Forelimb muscle (tissue), 1 donor: ENCODE measurements around the gene HAPSTR1. TPM values are rescaled to one million over a fixed set of nuclear protein-coding genes. Genes with fewer than 3 reads are reported as not detected.

ENCODE experiments used
- DNase-seq: peaks from one replicate; pipeline ENCODE4 v3.0.0-alpha.2; 2013; ENCODE audit warnings: low read depth
- polyA plus RNA-seq: library from polyadenylated mRNA; unstranded; fragments of 120-200 nt; gene quantifications from one replicate; pipeline ENCODE4 v1.2.1, GENCODE V29; 2013; ENCODE audit not compliant: insufficient read length

The HAPSTR1 gene
- polyA plus RNA-seq, 1 donor: 31.0 TPM

DNA sequence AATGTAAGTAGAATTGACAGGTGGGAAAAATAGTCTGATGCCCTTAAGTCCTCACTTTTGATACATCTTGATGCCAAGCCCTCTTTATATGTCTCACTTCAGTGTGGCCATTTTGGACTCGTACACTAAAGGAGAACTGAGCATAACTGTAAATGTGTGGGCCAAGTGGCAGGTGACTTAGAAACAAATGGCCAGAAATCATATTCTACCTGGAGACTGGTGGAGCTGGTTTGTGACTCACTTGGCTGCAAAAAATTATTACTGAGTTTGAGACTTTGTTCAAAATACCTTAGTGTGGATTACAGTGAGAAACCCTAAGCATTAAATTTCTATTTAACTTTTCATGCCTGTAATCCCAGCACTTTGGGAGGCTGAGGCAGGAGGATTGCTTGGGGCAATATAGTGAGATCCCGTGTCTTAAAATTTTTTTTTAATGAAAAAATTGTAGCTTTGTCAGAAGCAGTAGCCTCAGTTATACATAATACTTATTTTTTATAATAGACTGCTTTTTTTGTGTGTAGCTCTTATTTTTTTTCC lies 5.0 kb downstream of the HAPSTR1 start:
- no peak for DNase-seq

DNA sequence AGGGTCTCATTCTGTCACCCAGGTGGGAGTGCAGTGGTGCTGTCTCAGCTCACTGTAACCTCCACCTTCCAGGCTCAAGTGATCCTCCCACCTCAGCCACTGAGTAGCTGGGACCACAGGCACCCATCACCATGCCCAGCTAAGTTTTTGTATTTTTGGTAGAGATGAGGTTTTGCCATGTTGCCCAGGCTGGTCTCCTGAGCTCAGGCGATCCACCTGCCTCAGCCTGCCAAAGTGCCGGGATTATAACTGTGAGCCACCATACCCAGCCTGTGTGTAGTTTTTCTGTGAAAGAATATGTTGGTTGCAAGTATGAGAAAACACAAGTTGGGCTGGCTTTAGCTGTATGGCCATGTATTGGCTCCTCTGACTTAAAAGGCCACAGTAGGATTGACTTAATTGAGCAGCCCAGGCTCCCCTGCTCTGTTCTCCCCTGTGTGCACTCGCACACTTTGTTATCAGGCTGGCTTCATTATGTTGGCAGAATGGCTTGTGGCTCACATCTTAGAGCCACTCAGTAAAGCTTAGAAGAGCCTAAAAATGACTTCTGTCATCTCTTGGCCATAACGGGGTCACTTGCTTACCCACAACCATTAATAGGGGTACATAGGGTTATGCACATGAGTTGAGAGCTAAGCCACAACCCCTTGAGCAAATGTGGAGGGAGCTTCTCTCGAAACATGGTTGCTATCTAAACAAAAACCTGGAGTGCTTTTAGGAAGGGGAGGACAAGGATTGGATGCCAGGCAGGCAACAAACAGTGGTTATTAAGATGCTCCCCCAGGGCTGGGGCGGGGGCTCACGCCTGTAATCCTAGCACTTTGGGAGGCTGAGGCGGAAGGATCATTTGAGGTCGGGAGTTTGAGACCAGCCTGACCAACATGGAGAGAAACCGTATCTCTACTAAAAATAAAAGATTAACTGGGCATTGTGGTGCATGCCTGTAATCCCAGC lies 6.1 kb downstream of the HAPSTR1 start:
- DNase-seq: no peak

GRCh38 chr16:9098377-9099090 lies 7.1 kb downstream of the HAPSTR1 start:
- DNase-seq: no peak

GRCh38 chr16:9099131-9099625 lies 7.7 kb downstream of the HAPSTR1 start:
- DNase-seq: no peak

DNA sequence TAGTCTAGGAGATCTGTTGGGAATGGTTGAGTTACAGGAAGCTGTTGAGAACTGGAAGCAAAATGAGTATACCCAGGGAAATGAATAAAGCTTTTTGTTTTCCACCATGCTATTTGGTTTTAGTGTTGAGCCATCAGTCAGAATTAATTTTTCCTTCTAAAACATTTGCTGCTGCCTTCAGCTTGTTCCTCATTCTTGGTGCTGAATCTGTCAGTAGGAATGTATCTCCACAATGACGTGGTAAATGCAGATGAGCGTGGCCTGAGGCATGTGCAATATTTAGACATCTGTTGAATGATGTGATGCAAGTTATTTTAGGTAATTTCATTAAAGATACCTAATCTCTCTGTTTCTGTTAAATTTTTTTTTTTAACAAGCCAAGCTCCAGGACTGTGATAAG lies 10.9 kb downstream of the HAPSTR1 start:
- DNase-seq: no peak

DNA sequence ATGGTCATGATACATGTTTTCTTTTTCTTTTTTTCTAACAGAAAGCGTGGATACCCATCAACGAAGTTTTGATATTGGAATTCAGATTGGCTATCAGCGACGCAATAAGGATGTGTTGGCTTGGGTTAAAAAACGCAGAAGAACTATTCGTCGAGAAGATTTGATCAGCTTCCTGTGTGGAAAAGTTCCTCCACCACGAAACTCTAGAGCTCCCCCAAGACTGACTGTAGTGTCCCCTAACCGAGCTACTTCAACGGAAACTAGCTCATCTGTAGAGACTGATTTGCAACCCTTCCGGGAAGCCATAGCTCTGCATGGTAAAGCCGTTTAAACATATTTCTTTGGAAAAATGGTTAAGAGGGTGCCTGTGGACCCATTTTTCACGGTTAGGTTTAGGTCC lies 11.5 kb downstream of the HAPSTR1 start:
- DNase-seq: no peak

DNA sequence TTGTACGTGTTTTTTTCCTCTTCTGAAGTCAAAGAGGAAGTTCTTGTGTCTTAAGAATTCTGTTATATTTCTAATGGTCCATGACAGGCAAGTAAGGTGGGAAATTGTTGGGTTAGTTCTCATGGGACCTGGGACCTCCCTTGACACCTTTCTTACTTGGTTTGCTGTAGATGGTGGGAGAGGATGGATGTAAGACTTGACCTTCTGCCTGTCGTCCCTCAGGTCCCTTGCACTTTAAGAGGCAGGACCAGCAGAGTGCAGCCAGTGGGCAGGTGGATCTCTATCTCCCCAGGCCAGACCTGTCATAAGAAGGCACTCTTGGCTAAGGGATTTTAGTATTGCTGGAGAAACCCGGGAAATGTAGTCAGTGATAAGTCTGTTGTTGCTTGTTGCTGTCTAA lies 12.1 kb downstream of the HAPSTR1 start:
- no peak for DNase-seq

GRCh38 chr16:9105189-9105588 lies 13.7 kb downstream of the HAPSTR1 start:
- no peak for DNase-seq

DNA sequence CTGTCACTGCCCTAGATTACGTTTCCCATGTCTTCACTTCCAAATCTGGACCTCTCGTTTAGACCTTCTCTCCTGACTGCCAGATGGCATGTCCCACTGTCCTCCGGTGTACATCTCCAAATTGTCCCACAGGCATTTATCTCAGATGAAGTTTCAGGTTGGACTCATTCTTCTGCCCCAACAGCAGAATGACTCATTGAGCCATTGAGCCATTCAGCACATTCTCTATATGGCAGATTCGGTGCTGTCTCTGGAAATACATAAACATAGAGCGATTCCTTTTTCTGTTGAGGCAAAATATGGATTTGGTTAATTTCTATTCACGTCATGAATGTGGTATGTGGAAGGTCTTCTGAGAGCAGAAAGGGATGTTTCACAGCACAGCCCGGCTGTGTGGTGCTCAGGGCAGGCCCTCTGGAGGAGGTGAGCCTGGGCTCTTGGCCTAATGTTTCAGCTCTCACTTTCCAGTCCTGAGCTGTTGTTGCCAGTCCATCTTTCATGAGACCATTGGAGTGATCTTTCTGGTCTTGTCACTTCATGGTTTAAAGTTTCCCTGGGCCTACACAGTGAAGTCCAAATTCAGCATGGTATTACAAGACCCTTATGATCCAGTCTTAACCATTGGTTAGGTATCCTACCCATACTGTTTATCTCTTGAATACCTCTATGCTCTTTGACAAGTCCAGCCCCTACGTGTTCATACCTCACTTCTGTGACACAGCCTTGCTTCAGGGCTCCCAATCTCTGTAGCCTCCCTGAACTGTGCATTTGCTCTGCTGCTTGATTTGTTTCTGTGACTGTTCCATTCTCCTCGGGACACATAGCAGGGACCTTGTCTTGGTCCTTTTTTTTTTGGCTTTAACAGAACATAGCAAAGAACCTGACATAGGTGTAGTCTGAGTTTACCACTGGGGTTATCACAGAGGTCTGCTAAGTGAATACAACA lies 15.9 kb downstream of the HAPSTR1 start:
- DNase-seq: no peak

DNA sequence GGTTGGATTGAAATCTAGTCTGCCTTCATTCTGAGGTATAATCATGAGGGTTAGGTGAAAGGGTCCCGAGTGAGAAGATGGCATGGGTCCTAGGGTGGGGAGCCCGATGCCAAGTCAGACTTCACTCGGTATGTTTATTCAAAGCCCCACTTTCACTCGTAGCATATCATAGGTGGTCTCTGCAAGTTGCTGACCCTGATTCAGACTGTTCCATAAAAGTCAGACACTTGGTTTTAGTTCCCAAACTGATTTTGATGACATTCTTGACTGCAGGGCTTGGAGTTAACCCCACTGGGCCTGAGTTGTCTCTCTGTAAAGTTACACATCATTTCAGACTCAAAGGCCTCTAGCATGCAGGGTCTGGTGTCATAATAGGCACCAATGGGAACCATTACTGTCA lies 17.8 kb downstream of the HAPSTR1 start:
- no peak for DNase-seq

DNA sequence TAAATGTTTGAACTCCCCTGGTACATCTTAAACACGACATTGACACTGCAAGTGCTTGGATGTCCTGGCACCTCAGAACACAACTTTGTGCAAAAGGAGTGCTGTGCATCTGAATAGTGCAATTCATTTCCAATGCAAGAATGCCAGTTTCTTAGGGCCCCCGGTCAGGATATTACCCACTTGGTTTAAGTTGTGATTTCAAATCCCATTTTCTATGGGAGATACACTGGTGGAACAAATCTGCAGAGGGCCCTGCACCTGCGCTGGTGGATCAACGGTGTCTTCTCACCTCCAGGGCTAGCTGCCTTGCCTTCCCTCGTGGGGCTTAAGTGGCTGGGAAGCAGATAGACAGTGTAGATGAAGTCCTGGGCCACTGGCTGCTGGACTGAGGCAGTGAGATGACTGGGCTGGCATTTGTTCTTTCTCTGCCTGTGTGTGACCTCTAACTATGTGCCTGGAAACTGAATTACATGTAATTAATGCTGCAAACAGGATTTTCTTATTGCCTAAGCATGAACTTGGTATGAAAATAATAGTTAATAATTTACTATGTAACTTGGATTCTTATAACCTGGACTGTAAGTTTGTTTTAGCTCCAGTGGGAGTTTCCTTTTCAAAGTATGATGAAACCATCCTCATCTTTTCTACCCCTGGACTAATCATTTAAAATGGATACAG lies 20.9 kb downstream of the HAPSTR1 start:
- no peak for DNase-seq

DNA sequence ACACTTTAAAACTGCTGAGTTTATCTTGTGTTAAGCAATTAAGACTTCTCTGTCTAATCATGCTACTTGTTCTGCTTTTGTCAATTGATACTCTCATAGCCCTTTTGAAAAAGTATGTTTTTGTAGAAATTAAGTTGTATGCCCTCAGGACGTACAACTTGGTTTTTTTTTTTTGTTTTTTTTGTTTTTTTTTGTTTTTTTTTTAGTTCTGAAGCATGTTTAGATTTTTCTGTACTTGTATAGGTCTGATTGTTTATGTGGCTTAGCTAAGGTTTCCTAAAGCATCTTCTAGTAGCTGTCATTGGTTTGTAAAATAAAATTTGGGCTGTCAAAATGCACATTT lies 21.4 kb downstream of the HAPSTR1 start:
- DNase-seq: no peak

GRCh38 chr16:9113707-9114106 lies 22.3 kb downstream of the HAPSTR1 start:
- DNase-seq: no peak

DNA sequence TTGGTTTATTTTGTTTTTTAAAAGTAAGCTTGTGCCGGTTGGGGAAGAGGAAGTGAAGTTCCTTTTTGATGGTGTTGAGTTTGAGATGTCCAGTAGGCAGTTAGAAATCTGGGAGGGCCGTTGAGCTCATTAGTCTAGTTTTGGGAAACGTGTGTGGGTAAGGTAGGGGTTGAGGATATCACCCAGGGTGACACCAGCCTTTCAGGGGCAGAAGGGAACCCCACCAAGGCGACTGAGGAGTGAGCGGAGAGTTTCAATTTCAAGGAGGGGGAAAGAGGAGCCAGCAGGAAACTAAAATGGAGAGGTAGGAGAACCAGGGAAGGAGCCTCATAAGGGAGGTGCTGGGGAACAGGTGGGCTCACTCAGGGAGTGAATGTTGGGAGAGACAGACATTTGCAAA lies 22.7 kb downstream of the HAPSTR1 start:
- no peak for DNase-seq

GRCh38 chr16:9114842-9115241 lies 23.4 kb downstream of the HAPSTR1 start:
- DNase-seq: no peak

- DNase-seq: no peak
Observed at GRCh38 chr16:9115277-9115676, 23.8 kb downstream of the HAPSTR1 start.

GRCh38 chr16:9116141-9116540 lies 24.7 kb downstream of the HAPSTR1 start:
- no peak for DNase-seq

GRCh38 chr16:9118170-9118569 lies 26.7 kb downstream of the HAPSTR1 start:
- DNase-seq: no peak

GRCh38 chr16:9119795-9120194 lies 28.4 kb downstream of the HAPSTR1 start:
- DNase-seq: peak; percentile 31

GRCh38 chr16:9122342-9122741 lies 30.9 kb downstream of the HAPSTR1 start:
- no peak for DNase-seq

- no peak for DNase-seq
Observed at GRCh38 chr16:9122969-9123368, 31.5 kb downstream of the HAPSTR1 start.
